ENCODE data around the gene IGLL5. TPM values are rescaled to one million over a fixed set of nuclear protein-coding genes. Genes with fewer than 3 reads are reported as not detected.
A peak's percentile ranks its signal among the peaks of the same experiment; 100 is the strongest.

IGLL5 gene
- total RNA-seq, 2 experiments from 2014 or later = not detected

DNA sequence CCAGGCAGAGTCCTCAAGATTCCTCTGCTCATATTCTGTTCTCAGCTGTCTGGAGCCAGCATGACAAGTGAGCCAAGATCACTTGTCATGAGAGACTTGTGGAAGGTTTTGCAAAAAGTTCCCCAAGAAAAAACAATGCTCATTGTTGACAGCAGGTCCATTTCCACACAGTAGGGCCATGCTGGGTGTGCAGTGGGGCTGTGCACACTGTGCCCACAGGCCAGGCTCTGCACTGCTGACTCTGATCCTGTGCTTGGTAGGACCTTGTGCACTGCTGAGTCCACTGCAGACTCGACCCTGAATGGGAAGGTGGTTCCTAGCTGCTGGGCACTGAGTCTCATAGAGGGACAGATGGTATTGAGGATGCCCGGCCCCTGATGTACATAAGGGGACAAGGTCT, 33.9 kb upstream of the IGLL5 start:
- Mint-ChIP-seq H3K27me3 (peaks cover 19% of the 10 kb centered on the region), H3K4me3 (no peak overlapping the region), H3K36me3 (no peaks in the 10 kb centered on the region), H3K9me3 (ENCODE audit: low read depth) (no peaks in the 10 kb centered on the region), H3K4me1 (no peaks in the 10 kb centered on the region), H3K27ac (no peak overlapping the region)
- no peak for DNase-seq
- no peak for ATAC-seq
- CTCF ChIA-PET = interaction anchor here (1.0 to 15.3 kb wide), 5 partner anchors 10 to 51 kb away, joined by 3 to 392 read pairs (median 3); partner anchors contain the start of gene IGLL5

DNA sequence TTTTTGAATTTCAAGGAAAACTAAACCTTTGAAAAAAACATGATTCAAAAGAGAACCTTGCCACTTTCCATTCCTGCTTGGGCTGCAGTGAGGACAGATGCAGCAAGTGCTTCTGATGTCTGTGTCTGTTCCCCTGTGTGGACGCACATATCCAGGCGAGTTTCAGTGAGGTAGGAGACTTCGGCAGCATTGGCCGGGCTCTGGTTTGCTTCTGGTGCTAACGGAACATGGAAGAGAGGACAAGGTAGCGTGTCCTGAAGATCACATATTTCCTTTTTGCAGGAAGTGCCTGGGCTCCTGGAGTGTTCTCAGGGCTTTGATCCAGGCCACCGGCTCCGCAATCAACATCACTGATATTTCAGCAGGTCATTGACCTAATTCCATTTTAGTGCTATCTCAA, 33.1 kb upstream of the IGLL5 start:
- H3K27ac Mint-ChIP-seq = no peak overlapping the region
- DNase-seq = no peak
- no peaks in the 10 kb centered on the region for H3K9me3 Mint-ChIP-seq (ENCODE audit: low read depth)
- CTCF ChIA-PET = interaction anchor here (1.4 to 15.3 kb wide), 8 partner anchors 9 to 274 kb away, joined by 3 to 392 read pairs (median 12); partner anchors contain the start of gene IGLL5
- H3K27me3 Mint-ChIP-seq = peaks cover 24% of the 10 kb centered on the region
- no peak for ATAC-seq
- no peak overlapping the region for H3K4me3 Mint-ChIP-seq
- no peaks in the 10 kb centered on the region for H3K4me1 Mint-ChIP-seq
- no peaks in the 10 kb centered on the region for H3K36me3 Mint-ChIP-seq

DNA sequence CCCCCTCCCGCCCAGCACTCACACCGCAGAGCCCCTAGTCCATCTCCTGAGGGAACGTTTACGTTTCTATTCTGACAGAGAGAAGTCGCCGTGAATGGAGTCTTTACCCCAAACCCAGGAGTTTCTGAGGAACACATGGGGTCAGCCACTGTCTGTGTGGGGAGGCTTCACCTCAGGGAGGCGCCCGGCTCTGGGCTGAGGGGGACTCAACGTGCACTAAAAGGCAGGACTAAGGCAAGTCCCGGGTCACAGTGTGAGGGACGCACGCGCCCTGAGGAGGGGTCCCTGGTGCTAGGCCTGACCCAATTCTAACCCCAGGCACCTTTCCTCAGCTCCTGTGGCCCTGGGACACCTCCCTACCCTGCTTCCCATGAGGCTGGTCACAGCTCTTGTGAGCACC, 32.5 kb upstream of the IGLL5 start:
- H3K4me1 Mint-ChIP-seq = no peaks in the 10 kb centered on the region
- CTCF ChIA-PET = interaction anchor here (0.5 to 15.3 kb wide), 29 partner anchors 9 to 531 kb away, joined by 3 to 392 read pairs (median 5); partner anchors contain the start of gene IGLL5
- DNase-seq (no peak), ATAC-seq (no peak)
- H3K27me3 Mint-ChIP-seq = peaks cover 27% of the 10 kb centered on the region
- H3K27ac Mint-ChIP-seq = no peak overlapping the region
- H3K9me3 Mint-ChIP-seq (ENCODE audit: low read depth) = no peaks in the 10 kb centered on the region
- no peaks in the 10 kb centered on the region for H3K36me3 Mint-ChIP-seq
- no peak overlapping the region for H3K4me3 Mint-ChIP-seq

DNA sequence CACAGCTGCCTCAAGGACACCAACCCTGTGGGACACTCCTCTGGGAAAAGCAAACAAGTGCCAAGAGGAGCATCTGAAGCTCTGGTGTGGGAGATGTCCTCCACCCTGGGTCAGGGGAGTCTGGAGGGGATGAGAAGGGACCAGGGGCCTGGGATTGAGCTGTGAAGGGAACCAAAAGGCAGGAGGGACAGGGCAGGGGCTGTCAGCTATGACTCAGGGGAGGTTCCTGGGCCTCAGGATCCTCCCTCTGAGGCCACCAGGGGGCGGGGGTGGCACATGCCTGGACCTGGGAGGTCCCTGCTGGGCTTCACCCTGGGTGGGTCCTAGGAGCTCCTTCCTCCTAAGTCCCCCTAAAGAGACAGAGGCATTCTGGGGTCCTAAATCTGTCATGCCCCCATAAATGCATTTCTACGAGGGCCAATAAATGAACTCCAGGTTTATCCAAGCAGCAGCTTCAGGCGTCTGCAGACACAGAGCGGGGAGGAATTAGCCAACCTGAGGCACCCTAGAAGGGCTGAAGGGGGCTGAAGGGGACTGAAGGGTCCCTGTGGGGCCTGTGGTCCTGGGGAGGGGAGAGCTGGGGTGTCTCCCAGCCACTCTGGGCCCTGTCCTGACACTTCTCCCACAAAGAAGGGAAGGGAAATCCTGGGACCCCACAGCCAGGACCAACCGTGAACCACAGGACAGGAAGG, 31.9 kb upstream of the IGLL5 start:
- Mint-ChIP-seq H3K27me3 (peaks cover 33% of the 10 kb centered on the region), H3K4me1 (no peaks in the 10 kb centered on the region), H3K27ac (no peak overlapping the region), H3K4me3 (no peak overlapping the region), H3K9me3 (ENCODE audit: low read depth) (no peaks in the 10 kb centered on the region), H3K36me3 (no peaks in the 10 kb centered on the region)
- CTCF ChIA-PET = interaction anchor here (0.5 to 15.3 kb wide), 29 partner anchors 9 to 530 kb away, joined by 3 to 392 read pairs (median 5); partner anchors contain the start of gene IGLL5
- ATAC-seq = peak; percentile 86
- DNase-seq = peak; percentile 64

DNA sequence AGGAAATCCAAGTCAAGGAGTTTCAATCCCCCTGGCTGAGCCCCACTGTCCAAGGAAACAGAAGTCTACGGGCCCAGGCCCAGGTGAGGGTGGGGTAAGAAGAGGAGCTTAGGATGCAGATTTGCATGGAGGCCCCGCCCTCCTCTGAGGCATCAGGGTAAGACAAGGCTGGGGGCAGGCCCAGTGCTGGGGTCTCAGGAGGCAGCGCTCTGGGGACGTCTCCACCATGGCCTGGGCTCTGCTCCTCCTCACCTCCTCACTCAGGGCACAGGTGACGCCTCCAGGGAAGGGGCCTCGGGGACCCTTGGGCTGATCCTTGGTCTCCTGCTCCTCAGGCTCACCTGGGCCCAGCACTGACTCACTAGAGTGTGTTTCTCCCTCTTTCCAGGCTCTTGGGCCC, 31.3 kb upstream of the IGLL5 start:
- H3K4me1 Mint-ChIP-seq = no peaks in the 10 kb centered on the region
- H3K27me3 Mint-ChIP-seq = peaks cover 38% of the 10 kb centered on the region
- no peak for ATAC-seq
- DNase-seq = no peak
- H3K4me3 Mint-ChIP-seq = no peak overlapping the region
- no peaks in the 10 kb centered on the region for H3K36me3 Mint-ChIP-seq
- no peak overlapping the region for H3K27ac Mint-ChIP-seq
- CTCF ChIA-PET = interaction anchor here (1.1 to 15.3 kb wide), 21 partner anchors 9 to 363 kb away, joined by 3 to 392 read pairs (median 6); partner anchors contain the start of gene IGLL5
- no peaks in the 10 kb centered on the region for H3K9me3 Mint-ChIP-seq (ENCODE audit: low read depth)

DNA sequence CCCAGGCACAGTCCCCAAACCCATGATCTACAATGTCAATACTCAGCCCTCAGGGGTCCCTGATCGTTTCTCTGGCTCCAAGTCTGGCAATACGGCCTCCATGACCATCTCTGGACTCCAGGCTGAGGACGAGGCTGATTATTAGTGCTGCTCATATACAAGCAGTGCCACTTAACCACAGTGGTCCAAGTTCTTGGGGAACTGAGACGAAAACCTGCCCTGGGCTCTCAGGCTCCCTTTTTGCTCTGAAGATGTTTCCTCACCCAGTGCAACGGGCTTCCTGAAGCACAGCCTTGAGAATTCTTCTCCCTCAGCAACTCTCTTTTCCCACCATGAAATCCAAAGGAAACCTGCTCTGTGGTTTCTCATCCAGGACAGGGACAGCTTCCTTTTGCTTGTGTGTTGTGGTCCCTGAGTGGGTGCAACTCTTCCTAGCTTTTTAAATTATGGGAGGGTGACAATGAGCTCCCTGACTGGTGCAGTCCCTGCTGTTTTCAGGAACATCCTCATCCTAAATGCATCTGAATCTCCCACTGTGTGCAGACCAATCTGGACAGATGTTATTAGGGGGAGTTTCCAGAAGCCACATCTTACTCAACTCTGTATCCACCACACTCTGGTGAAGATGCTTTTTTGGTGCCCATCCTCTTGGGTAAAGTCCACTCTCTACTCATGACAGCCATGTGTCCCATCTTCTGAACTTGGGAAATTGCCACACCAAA, 30.6 kb upstream of the IGLL5 start:
- no peak overlapping the region for H3K4me3 Mint-ChIP-seq
- no peaks in the 10 kb centered on the region for H3K9me3 Mint-ChIP-seq (ENCODE audit: low read depth)
- ATAC-seq (no peak), DNase-seq (no peak)
- H3K27me3 Mint-ChIP-seq = peaks cover 39% of the 10 kb centered on the region
- no peaks in the 10 kb centered on the region for H3K36me3 Mint-ChIP-seq
- CTCF ChIA-PET = interaction anchor here (0.7 to 15.3 kb wide), 15 partner anchors 8 to 104 kb away, joined by 3 to 392 read pairs (median 9); partner anchors contain the start of gene IGLL5
- H3K4me1 Mint-ChIP-seq = no peaks in the 10 kb centered on the region
- H3K27ac Mint-ChIP-seq = no peak overlapping the region

DNA sequence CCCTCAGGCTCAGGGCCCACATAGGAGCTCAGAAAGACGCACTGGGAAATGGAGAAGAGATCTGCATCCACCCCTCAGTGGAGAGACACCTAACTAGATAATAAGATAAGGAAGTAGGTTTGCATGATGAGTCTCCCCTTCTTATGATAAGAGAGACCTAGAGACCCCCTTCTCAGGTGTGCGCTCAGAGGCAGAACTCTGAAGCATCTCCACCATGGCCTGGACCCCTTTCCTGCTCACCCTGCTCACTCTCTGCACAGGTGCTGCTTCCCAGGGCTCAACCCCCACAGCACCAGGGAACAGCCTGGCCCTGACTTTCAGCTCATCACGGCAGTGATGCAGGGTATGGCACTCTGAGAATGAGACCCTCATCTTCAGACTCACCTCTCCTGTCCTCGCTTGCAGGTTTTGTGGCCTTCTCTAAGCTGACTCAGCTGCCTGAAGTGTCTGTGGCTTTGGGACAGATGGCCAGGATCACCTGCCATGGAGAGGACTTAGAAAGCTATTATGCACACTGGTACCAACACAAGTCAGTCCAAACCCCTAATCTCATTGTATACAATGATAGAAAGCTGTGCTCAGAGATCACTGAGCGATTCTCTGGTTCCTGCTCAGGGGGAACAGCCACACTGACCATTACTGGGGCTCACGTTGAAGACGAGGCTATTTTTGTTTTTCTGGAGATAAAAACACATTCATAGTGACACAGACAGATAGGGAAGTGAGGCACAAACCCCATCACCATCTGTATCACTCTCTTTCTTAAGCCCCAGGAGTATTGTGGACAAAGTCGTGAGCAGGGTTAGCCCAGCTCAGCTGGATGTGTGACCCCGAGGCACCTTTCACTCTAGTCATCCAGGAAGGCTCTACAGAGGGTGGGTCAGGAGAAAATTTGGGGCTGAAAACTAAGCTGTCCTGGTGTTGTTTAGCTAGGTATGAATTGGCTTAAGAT, 29.7 kb upstream of the IGLL5 start:
- Mint-ChIP-seq H3K4me3 (no peak overlapping the region), H3K4me1 (no peaks in the 10 kb centered on the region), H3K27me3 (peaks cover 33% of the 10 kb centered on the region), H3K36me3 (no peaks in the 10 kb centered on the region), H3K27ac (no peak overlapping the region), H3K9me3 (ENCODE audit: low read depth) (no peaks in the 10 kb centered on the region)
- no peak for ATAC-seq
- CTCF ChIA-PET = interaction anchor here (0.7 to 15.3 kb wide), 12 partner anchors 8 to 115 kb away, joined by 3 to 392 read pairs (median 8); no protein-coding TSS in a partner anchor
- DNase-seq = no peak

DNA sequence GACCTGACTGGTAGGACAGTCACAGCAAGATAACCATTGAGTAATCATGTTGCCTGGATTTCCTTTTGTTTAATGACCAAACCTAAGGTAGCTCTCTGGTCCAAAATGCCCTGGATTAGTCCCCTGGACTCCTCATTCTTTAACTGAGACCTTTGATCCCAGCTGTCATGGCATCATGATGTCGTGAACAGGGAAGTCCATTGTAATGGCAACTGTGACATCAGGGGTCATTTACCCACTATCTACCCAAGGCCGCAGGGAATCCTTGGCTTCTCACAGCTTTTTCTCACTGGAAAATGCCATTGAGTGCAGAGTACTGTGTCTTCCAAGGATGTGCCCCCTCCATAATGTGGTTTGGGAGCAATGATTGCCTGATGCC, 29.1 kb upstream of the IGLL5 start:
- no peaks in the 10 kb centered on the region for H3K9me3 Mint-ChIP-seq (ENCODE audit: low read depth)
- H3K4me1 Mint-ChIP-seq = no peaks in the 10 kb centered on the region
- H3K27me3 Mint-ChIP-seq = peaks cover 26% of the 10 kb centered on the region
- CTCF ChIA-PET = interaction anchor here (1.1 to 15.3 kb wide), 8 partner anchors 8 to 116 kb away, joined by 3 to 392 read pairs (median 8); no protein-coding TSS in a partner anchor
- ATAC-seq (no peak), DNase-seq (no peak)
- H3K27ac Mint-ChIP-seq = no peak overlapping the region
- H3K4me3 Mint-ChIP-seq = no peak overlapping the region
- H3K36me3 Mint-ChIP-seq = no peaks in the 10 kb centered on the region

DNA sequence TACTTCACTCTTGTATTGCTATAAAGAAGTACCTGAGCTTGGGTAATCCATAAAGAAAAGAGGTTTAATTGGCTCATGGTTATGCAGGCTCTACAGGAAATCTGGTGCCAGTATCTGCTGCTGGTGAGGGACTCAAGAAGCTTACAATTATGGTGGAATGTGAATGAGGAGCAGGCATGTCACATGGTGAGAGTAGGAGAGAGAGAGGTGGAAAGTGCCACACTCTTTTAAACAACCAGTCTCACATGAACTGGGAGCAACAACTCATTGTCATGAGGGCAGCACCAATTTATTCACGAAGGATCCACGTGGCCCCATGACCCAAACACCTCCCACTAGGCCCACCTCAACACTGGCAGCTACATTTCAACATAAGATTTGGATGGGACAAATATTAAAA, 24.6 kb upstream of the IGLL5 start:
- Mint-ChIP-seq H3K27ac (no peak overlapping the region), H3K36me3 (no peaks in the 10 kb centered on the region), H3K4me3 (no peak overlapping the region), H3K4me1 (peaks cover 30% of the 10 kb centered on the region), H3K27me3 (peaks cover 38% of the 10 kb centered on the region), H3K9me3 (ENCODE audit: low read depth) (no peaks in the 10 kb centered on the region)
- ATAC-seq = no peak
- DNase-seq = no peak
- CTCF ChIA-PET = interaction anchor here (1.0 to 7.3 kb wide), 4 partner anchors 9 to 74 kb away, joined by 3 to 42 read pairs (median 6); no protein-coding TSS in a partner anchor

DNA sequence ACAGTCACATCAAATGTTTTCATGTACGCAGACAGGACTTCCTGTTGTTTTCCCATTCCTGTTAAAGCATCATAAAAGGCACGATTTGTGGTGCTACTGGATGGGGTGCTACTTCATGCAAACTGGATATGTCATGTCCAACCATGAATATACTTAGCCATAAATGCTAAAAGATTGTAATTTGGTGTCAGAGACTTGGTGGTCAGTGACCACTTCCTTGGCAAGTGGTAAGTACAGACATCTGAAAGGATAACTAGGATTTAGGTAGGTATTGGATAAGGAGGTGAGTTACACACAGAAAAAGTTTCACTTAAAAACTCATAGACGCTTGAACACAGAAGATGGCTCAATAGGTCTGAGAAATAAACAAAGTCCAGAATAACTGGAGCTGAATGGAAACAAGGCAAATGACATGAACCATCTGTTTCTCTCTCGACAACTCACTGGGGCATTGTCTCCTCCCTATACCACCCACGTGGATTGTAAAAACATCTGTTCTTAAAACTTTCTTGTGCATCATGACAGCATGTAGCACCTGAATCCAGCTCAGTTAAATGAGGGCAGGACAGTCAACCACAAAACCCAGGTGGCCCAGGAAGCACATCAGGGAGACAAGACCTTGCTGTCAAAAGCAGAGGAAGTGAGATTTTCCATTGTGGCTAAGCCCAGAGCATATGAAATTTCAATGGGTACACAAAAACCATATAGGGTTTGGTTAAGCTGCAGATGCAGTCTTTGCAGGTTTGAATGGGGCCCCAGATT, 22.1 kb upstream of the IGLL5 start:
- peak overlapping the region; percentile 4 for H3K4me3 Mint-ChIP-seq
- peaks cover 30% of the 10 kb centered on the region for H3K4me1 Mint-ChIP-seq
- no peaks in the 10 kb centered on the region for H3K9me3 Mint-ChIP-seq (ENCODE audit: low read depth)
- peaks cover 38% of the 10 kb centered on the region for H3K27me3 Mint-ChIP-seq
- DNase-seq = peak; percentile 70
- CTCF ChIA-PET = interaction anchor here (0.7 to 7.3 kb wide), 17 partner anchors 10 to 112 kb away, joined by 3 to 42 read pairs (median 3); no protein-coding TSS in a partner anchor
- peak overlapping the region; percentile 42 for H3K27ac Mint-ChIP-seq
- peak; percentile 81 for ATAC-seq
- no peaks in the 10 kb centered on the region for H3K36me3 Mint-ChIP-seq

DNA sequence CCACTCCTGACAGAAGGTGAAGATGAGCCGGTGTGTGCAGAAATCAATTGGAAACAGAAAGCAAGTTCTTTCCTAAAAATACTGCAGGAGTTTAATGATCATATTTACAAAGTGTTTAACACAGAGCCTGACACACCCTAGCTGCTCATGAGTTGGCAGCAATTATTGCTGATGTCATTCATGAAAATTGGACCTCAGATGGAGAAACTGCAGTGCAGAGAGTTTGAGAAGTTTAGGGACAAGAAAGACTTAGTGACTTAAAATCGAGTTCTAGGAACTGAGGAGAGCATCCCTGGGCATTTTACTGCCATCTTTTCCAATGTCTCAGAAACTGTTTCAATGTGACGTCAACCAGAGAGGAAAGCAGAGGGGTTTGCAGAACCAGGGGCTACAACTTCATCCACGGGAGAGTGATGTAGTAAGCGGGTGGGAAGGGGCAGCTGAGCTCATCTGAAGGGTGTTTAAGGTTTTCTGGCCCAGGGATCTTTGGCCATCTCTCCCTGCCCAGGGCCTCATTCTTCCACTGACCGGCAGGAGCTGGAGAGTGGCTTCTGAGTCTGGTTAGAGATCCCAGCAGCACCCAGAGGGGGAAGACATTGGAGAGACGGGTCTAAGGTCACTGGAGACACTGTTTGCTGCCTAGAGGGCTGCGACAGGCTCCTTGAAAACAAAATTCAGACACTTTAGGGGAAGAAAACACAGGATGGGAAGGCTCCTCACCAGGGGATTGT, 21.1 kb upstream of the IGLL5 start:
- ATAC-seq = no peak
- Mint-ChIP-seq H3K27me3 (peaks cover 37% of the 10 kb centered on the region), H3K9me3 (ENCODE audit: low read depth) (no peaks in the 10 kb centered on the region), H3K36me3 (no peaks in the 10 kb centered on the region), H3K4me1 (peaks cover 30% of the 10 kb centered on the region), H3K27ac (no peak overlapping the region), H3K4me3 (no peak overlapping the region)
- CTCF ChIA-PET = interaction anchor here (0.8 to 7.3 kb wide), 14 partner anchors 9 to 113 kb away, joined by 3 to 42 read pairs (median 4); no protein-coding TSS in a partner anchor
- DNase-seq = no peak

All from activated CD8-positive, alpha-beta memory T cell treated with anti-CD3 and anti-CD28 coated beads, Interleukin-2, amount 10 ng/mL, durations not matched to agents 7 days and 5 days (primary cell).